Endothelial cell (in vitro differentiated cells): ENCODE results near the gene CDH22. TPM values are rescaled to one million over a fixed set of nuclear protein-coding genes. Genes with fewer than 3 reads are reported as not detected.

Experiments
- DNase-seq: peaks from one replicate; pipeline ENCODE4 v3.0.0; 2021; ENCODE audit warnings: low spot score
- H3K27ac Mint-ChIP-seq: one replicate; pipeline ENCODE4 v1.8.0; 2021; ENCODE audit warnings: mixed read lengths, inconsistent platforms; ENCODE audit not compliant: unreplicated experiment
- H3K27me3 Mint-ChIP-seq: one replicate; pipeline ENCODE4 v1.8.0; 2021; ENCODE audit warnings: mild to moderate bottlenecking, moderate library complexity, mixed read lengths, inconsistent platforms; ENCODE audit not compliant: unreplicated experiment
- H3K36me3 Mint-ChIP-seq: one replicate; pipeline ENCODE4 v1.8.0; 2021; ENCODE audit warnings: mild to moderate bottlenecking, low read depth, mixed read lengths, inconsistent platforms; ENCODE audit not compliant: unreplicated experiment
- H3K4me1 Mint-ChIP-seq: one replicate; pipeline ENCODE4 v1.8.0; 2021; ENCODE audit warnings: mild to moderate bottlenecking, mixed read lengths, inconsistent platforms; ENCODE audit not compliant: unreplicated experiment
- H3K4me3 Mint-ChIP-seq: one replicate; pipeline ENCODE4 v1.8.0; 2021; ENCODE audit warnings: mild to moderate bottlenecking, mixed read lengths, inconsistent platforms; ENCODE audit not compliant: unreplicated experiment
- H3K9me3 Mint-ChIP-seq: one replicate; pipeline ENCODE4 v1.8.0; 2021; ENCODE audit warnings: mixed read lengths, inconsistent platforms; ENCODE audit not compliant: unreplicated experiment
- CTCF ChIP-seq: fragments of 200-600 bp; sonication (generic); IDR thresholded peaks from one replicate; pipeline ENCODE4 v1.5.0; 2021; ENCODE audit warnings: antibody characterized with exemption; ENCODE audit not compliant: unreplicated experiment
- total RNA-seq: library from RNA; stranded (reverse); fragmentation: NEBNext Ultra II Directional; extraction: Animal tissue kit (Norgen Biotek cat#: 25700); gene quantifications from one replicate; pipeline ENCODE4 v1.2.1, GENCODE V29; 2021; ENCODE audit not compliant: unreplicated experiment

CDH22 gene
- total RNA-seq, 1 donor from 2014 or later, result 1.3 TPM

DNA sequence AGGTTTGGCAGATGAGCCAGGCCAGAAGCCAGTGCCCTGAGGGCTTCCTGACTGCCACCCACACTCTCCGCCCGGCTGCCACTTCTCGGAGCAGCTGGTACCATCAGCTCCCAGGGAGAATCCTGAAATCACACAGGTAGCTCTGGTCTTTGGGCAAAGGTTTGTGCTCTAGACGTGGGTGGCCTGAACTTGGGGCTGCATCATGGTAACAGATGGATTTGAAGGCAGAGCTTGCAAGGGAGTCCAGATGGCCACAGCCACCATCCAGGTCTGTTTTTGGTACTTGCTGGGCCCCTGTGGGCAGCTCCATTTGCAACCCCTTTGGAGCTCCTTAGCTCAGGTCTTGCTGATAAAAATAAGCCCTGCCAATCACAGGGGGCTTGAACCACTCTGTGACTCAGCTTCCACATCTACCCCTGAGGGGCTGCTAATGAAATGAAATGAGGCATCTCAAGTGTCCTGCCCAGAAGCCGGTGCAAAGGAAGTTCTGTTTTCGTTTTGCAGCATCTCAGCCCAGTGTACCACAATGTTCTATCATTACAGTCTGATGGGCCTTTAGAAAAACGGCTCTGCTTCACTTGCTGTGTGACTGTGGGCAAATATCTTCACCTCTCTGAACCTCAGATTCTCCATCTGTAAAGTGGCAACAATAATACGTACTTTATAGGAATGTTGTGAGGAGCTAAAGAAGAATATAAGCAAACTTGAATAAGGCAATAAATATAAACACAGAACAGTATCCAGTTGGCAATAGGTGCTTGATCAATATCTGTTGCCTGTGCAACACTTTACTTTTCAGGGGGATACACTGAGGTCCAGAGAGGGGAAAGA, 25.1 kb upstream of the CDH22 start:
- H3K36me3 Mint-ChIP-seq, result no peaks in the 10 kb centered on the region
- no peak overlapping the region for H3K4me3 Mint-ChIP-seq
- H3K27ac Mint-ChIP-seq, result no peak overlapping the region
- DNase-seq, result no peak
- no peaks in the 10 kb centered on the region for H3K27me3 Mint-ChIP-seq
- H3K4me1 Mint-ChIP-seq, result peaks cover 11% of the 10 kb centered on the region
- H3K9me3 Mint-ChIP-seq, result no peaks in the 10 kb centered on the region
- TF ChIP-seq CTCF, result no peak

DNA sequence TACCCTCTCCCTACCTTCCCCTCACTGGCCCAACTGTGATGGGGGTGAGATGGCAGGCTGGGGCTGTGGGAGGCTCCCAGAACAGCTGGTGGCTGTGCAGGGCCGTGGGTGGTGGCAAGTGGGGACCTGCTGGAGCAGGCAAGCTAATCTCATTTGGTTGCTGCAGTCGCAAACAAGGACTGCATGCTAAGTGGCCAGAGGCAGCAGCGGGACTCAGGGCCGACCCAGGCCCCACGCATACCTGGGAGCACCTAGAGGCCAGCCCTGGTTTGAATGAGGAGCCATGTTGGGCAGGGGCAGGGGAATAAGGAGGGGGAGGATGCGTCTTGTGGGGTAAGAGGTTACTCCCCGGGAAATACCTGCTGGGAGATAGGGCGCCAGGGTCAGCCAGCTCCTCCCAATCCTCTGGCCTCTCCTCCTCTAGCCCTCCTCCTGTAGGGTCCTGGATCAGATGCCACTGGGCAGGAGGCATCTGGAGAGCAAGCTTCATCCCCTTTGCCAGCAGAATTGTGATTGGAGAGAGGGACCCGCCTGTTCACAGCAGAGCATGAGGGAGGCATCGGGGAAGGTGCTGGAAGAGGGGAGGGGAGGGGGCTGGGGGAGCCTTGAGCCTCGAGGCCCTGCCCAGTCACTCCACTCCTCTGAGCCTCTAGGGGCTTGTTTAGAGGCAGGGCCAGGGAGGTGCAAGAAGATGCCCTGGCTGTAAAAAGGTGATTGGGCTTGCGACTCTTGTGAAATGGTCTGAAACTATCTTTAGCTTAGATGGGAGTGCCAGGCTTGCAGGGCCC, 24.3 kb upstream of the CDH22 start:
- no peak for TF ChIP-seq CTCF
- H3K27ac Mint-ChIP-seq, result no peak overlapping the region
- no peaks in the 10 kb centered on the region for H3K9me3 Mint-ChIP-seq
- no peak overlapping the region for H3K4me3 Mint-ChIP-seq
- DNase-seq, result no peak
- H3K36me3 Mint-ChIP-seq, result no peaks in the 10 kb centered on the region
- no peaks in the 10 kb centered on the region for H3K27me3 Mint-ChIP-seq
- H3K4me1 Mint-ChIP-seq, result peaks cover 11% of the 10 kb centered on the region

GRCh38 chr20:46331611-46332361, 23.5 kb upstream of the CDH22 start:
- no peak for DNase-seq
- no peak for TF ChIP-seq CTCF
- Mint-ChIP-seq H3K36me3 (no peaks in the 10 kb centered on the region), H3K9me3 (no peaks in the 10 kb centered on the region), H3K27ac (no peak overlapping the region), H3K4me3 (no peak overlapping the region), H3K4me1 (peaks cover 11% of the 10 kb centered on the region), H3K27me3 (no peaks in the 10 kb centered on the region)

- no peaks in the 10 kb centered on the region for H3K36me3 Mint-ChIP-seq
- no peak for TF ChIP-seq CTCF
- no peaks in the 10 kb centered on the region for H3K9me3 Mint-ChIP-seq
- no peak overlapping the region for H3K27ac Mint-ChIP-seq
- DNase-seq, result no peak
- peaks cover 11% of the 10 kb centered on the region for H3K4me1 Mint-ChIP-seq
- no peaks in the 10 kb centered on the region for H3K27me3 Mint-ChIP-seq
- H3K4me3 Mint-ChIP-seq, result no peak overlapping the region
These were observed 22.6 kb upstream of the CDH22 start for GRCh38 chr20:46330831-46331371.
